Left lung (tissue), 10 donors: ENCODE data around the gene PAX3. TPM values are rescaled to one million over a fixed set of nuclear protein-coding genes. Genes with fewer than 3 reads are reported as not detected.

Source experiments
- ATAC-seq: fragments of 200-7000 bp; cut with Tn5 transposase; one replicate; pipeline ENCODE4 v1.9.1; 2020; ENCODE audit warnings: moderate library complexity
- DNase-seq, 4 donors: peaks; one replicate each; pipeline ENCODE4 v3.0.0-alpha.2; 2013 to 2020
- H3K27ac ChIP-seq, 2 donors: fragments of 200-600 bp; sonication (generic) in 1 of 2; one replicate each; pipeline versions ENCODE4 v1.5.0 to v1.8.0; 2020 to 2021
- H3K27me3 ChIP-seq, 2 donors: fragments of 200-600 bp; sonication (generic) in 1 of 2; one replicate each; pipeline versions ENCODE4 v1.5.0 to v1.8.0; 2020 to 2021
- H3K36me3 ChIP-seq, 2 donors: fragments of 200-600 bp; sonication (generic) in 1 of 2; one replicate each; pipeline versions ENCODE4 v1.5.0 to v1.8.0; 2020 to 2021
- H3K4me1 ChIP-seq, 2 donors: fragments of 200-600 bp; one replicate each; pipeline ENCODE4 v1.8.0; 2021
- H3K4me3 ChIP-seq, 2 donors: fragments of 200-600 bp; sonication (generic) in 1 of 2; one replicate each; pipeline versions ENCODE4 v1.5.0 to v1.8.0; 2020 to 2021; ENCODE audit warnings: mild to moderate bottlenecking in 1 of 2
- H3K9me3 ChIP-seq, 2 donors: fragments of 200-600 bp; sonication (generic) in 1 of 2; one replicate each; pipeline versions ENCODE4 v1.5.0 to v1.8.0; 2020 to 2021
- intact Hi-C, 2 donors: fragments of 100-400 bp; cut with DNase I; formaldehyde crosslinking; loops; one replicate each; pipeline versions ENCODE4 v1.11.2 to v1.14.2; 2022
- polyA plus RNA-seq, 6 donors: library from polyadenylated mRNA; unstranded; fragments of 120-200 nt; gene quantifications; one replicate each; pipeline ENCODE4 v1.2.1, GENCODE V29; 2013; ENCODE audit not compliant: insufficient read length in 6 of 6
- total RNA-seq, 2 donors: library from RNA; stranded (reverse); fragmentation: NEBNext Ultra II Directional; extraction: Animal tissue kit (Norgen Biotek cat#: 25700); gene quantifications; one replicate each; pipeline ENCODE4 v1.2.1, GENCODE V29; 2021
- TF ChIP-seq, protein P1 (sequence below), 2 donors: fragments of 200-600 bp; sonication (generic) in 1 of 2; IDR thresholded peaks; one replicate each; pipeline versions ENCODE4 v1.5.0 to v1.8.0; 2021; ENCODE audit warnings: antibody characterized with exemption in 2 of 2
- donor health status: DM: no; HTN: yes; CAD: no.
- donor health status: DM: no; HTN: no; CAD: no.

PAX3 gene
- total and polyA plus RNA-seq, 8 donors, result 0.13 to 0.20 (median 0.14) TPM; not detected in 5

DNA sequence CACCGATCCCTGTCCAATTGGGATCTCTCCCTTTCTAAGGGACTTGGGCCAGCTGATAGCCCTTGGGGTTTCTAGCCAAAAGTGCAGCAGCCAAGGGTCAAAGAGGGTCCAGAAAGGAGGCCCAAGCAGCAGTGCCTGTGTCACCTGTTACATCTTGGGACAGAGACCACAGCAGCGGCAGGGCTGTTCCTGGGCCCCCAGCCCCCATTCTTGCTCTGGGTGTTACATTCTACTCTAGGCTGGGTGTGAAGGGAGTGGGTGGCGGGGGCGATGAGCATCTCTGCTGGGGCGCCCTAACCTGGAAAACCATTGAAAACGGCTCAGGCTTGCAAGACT, 1.2 kb downstream of the PAX3 start:
- peaks cover 98 to 100% of the 10 kb centered on the region in 2 donors for H3K27me3 ChIP-seq
- H3K4me1 ChIP-seq, result peaks cover 13 to 42% of the 10 kb centered on the region in 2 donors
- intact Hi-C loops, result no loop called here
- no peaks in the 10 kb centered on the region for H3K9me3 ChIP-seq
- no peak overlapping the region for H3K4me3 ChIP-seq
- DNase-seq (no peak), ATAC-seq (no peak)
- H3K27ac ChIP-seq, result no peak overlapping the region
- TF ChIP-seq, protein P1, sequence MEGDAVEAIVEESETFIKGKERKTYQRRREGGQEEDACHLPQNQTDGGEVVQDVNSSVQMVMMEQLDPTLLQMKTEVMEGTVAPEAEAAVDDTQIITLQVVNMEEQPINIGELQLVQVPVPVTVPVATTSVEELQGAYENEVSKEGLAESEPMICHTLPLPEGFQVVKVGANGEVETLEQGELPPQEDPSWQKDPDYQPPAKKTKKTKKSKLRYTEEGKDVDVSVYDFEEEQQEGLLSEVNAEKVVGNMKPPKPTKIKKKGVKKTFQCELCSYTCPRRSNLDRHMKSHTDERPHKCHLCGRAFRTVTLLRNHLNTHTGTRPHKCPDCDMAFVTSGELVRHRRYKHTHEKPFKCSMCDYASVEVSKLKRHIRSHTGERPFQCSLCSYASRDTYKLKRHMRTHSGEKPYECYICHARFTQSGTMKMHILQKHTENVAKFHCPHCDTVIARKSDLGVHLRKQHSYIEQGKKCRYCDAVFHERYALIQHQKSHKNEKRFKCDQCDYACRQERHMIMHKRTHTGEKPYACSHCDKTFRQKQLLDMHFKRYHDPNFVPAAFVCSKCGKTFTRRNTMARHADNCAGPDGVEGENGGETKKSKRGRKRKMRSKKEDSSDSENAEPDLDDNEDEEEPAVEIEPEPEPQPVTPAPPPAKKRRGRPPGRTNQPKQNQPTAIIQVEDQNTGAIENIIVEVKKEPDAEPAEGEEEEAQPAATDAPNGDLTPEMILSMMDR (IDR thresholded peaks at IDR 0.05), result no peak
- H3K36me3 ChIP-seq, result no peaks in the 10 kb centered on the region

DNA sequence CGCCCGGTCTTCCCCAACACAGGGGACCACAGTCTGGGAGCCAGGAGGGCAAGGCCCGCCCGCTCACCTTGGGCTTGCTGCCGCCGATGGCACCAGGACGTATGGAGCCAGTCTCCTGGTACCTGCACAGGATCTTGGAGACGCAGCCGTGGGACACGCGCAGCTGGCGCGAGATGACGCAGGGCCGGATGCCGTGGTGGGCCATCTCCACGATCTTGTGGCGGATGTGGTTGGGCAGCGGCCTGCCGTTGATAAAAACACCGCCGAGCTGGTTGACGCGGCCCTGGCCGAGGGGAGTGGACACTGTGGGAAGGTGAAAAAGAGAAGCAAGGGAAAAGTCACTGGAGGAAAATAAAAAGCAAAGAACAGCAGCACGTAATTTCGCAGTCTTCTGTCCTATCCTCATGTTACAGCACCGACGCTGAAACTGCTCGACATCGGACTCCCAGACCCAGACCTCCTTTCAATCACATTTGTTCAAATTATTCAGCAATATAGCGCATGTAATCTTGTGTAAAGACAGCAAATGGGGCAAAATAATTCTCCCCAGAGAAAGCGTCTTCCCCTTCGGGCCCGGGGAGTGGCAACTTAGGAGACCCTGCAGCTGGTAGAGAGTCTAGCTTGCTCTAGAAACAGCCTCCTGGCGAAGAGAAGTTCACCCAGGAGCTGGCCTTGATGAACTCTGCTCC, 1.7 kb downstream of the PAX3 start:
- DNase-seq (peak in 1 of 4 donors; percentile 71), ATAC-seq (no peak)
- Histone ChIP-seq H3K27me3 (peaks cover 97 to 100% of the 10 kb centered on the region in 2 donors), H3K27ac (no peak overlapping the region), H3K4me1 (peaks cover 13 to 42% of the 10 kb centered on the region in 2 donors), H3K4me3 (no peak overlapping the region), H3K36me3 (no peaks in the 10 kb centered on the region), H3K9me3 (no peaks in the 10 kb centered on the region)
- TF ChIP-seq, protein P1 (IDR thresholded peaks at IDR 0.05), result no peak
- intact Hi-C loops, result no loop called here

DNA sequence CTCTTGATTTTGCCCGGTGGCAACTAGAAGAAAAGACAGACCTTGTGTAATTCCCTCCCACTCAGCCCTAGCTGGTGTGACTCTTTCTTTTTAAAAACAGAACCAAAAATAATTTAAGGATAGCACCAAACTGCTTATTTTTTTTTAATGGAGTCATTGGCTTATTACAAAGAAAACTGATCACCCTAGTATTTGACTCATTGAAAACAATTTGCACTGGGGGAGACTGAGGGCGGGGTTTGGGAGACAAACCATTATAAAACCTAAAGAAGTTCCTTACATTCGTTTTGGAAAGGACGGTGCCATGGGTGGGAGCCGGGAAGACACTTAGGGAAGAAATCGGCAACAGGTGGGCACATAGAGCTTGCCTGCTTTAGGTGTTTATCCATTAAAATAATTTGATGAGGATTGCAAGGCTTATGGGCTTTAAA, 2.5 kb downstream of the PAX3 start:
- intact Hi-C loops, result no loop called here
- ATAC-seq, result no peak

DNA sequence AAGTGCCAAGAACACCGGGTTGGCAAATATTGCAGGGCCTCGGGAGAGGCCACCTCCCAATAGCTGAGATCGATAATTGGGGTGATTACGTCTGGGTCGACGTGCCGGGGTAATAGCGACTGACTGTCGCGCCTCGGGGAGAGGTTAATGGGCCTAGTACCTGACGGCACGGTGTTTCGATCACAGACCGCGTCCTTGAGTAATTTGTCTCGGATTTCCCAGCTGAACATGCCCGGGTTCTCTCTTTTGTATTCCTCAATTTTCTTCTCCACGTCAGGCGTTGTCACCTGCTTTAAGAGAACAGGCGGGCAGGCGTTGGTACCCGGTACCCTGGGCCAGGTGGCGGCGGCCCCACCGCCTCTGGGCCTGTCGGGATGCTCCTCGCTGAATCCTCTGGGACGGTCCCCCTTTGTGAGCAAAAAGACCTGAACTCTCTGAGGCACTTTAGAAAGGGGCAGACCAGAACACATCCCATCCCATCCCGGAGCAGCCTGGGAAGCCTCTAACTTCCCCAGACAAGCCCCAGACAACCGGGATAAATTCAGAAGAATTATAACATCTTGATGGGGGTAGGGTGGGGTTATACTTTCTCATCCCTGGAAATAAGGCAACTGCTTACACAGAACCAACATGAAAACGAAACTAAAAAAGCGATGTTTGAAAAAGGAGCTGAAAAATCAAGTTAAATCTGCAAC, 3.3 kb downstream of the PAX3 start:
- Histone ChIP-seq H3K36me3 (no peaks in the 10 kb centered on the region), H3K27ac (no peak overlapping the region), H3K27me3 (peaks cover 94 to 100% of the 10 kb centered on the region in 2 donors), H3K4me3 (peak overlapping the region in 1 of 2 donors; percentile 4), H3K9me3 (no peaks in the 10 kb centered on the region), H3K4me1 (peaks cover 13 to 42% of the 10 kb centered on the region in 2 donors)
- intact Hi-C loops, result no loop called here
- ATAC-seq (no peak), DNase-seq (peak in 1 of 4 donors; percentile 63)
- TF ChIP-seq, protein P1 (IDR thresholded peaks at IDR 0.05), result no peak

More for the DNA sequence above, 2.5 kb downstream of the PAX3 start:
- no peak overlapping the region for H3K4me3 ChIP-seq
- H3K27me3 ChIP-seq, result peaks cover 94 to 100% of the 10 kb centered on the region in 2 donors
- no peak for DNase-seq
- no peak overlapping the region for H3K27ac ChIP-seq
- H3K4me1 ChIP-seq, result peaks cover 13 to 42% of the 10 kb centered on the region in 2 donors
- TF ChIP-seq, protein P1 (IDR thresholded peaks at IDR 0.05), result no peak
- no peaks in the 10 kb centered on the region for H3K9me3 ChIP-seq
- no peaks in the 10 kb centered on the region for H3K36me3 ChIP-seq

DNA sequence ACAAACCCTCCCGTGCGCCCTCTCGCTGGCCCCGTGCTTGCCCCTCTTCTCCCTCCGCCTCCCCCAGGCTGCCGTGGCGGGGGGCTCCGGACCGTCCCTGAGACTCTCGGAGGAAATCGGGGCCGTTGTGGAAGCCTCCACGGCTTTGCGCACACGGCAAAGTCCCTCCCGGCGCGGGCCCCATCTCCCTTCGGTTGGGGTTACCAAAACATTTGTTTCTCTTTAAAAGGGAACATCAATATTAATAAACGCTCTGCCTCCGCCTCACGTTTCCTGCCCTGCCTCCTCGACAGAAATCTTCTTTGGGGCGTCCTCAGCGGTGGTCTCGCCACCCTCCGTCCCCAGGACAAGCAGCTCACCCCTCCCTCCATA, 3.8 kb downstream of the PAX3 start:
- Histone ChIP-seq H3K27me3 (peaks cover 94 to 100% of the 10 kb centered on the region in 2 donors), H3K4me1 (peaks cover 13 to 42% of the 10 kb centered on the region in 2 donors), H3K27ac (no peak overlapping the region), H3K4me3 (peak overlapping the region in 1 of 2 donors; percentile 4), H3K9me3 (no peaks in the 10 kb centered on the region), H3K36me3 (no peaks in the 10 kb centered on the region)
- TF ChIP-seq, protein P1 (IDR thresholded peaks at IDR 0.05), result no peak
- DNase-seq (peak in 1 of 4 donors; percentile 80), ATAC-seq (no peak)
- intact Hi-C loops, result no loop called here
